Natural killer cell (primary cell): Measurements from ENCODE around the gene SFXN2. TPM values are rescaled to one million over a fixed set of nuclear protein-coding genes. Genes with fewer than 3 reads are reported as not detected.
A peak's percentile ranks its signal among the peaks of the same experiment; 100 is the strongest.
"Not testable (repeated sequence)": the region's sequence is repeated elsewhere in the genome, so short reads cannot be mapped to it uniquely, and the experiment has no call there.

Experiments
- ATAC-seq, 3 donors: fragments of 150-1000 bp in 2 of 3; fragments of 200-7000 bp in 1 of 3; cut with Tn5 transposase; 1 replicate in 1 of 3; 2 replicates in 2 of 3; pipeline ENCODE4 v1.10.0; 2021; ENCODE audit warnings: mild to moderate bottlenecking in 2 of 3, moderate library complexity in 2 of 3
- DNase-seq, 2 donors: peaks; one replicate each; pipeline versions ENCODE4 v3.0.0 to v3.0.0-alpha.2; 2013 to 2021; ENCODE audit warnings: mixed read lengths in 1 of 2
- H3K27ac ChIP-seq: one replicate; pipeline ENCODE4 v1.5.1; 2013; ENCODE audit warnings: mild to moderate bottlenecking, low read length
- H3K27me3 ChIP-seq: one replicate; pipeline ENCODE4 v1.6.1; 2013; ENCODE audit warnings: low read length; ENCODE audit not compliant: control insufficient read depth, insufficient read depth
- H3K36me3 ChIP-seq: one replicate; pipeline ENCODE4 v1.6.1; 2013; ENCODE audit warnings: low read length; ENCODE audit not compliant: control insufficient read depth, insufficient read depth
- H3K4me1 ChIP-seq: one replicate; pipeline ENCODE4 v1.6.1; 2013; ENCODE audit warnings: low read length; ENCODE audit not compliant: control insufficient read depth, insufficient read depth
- H3K4me3 ChIP-seq: one replicate; pipeline ENCODE4 v1.5.1; 2013; ENCODE audit warnings: low read length
- H3K9me3 ChIP-seq: one replicate; pipeline ENCODE4 v1.6.1; 2013; ENCODE audit warnings: low read length; ENCODE audit not compliant: control insufficient read depth, insufficient read depth
- H3K27ac Mint-ChIP-seq, 2 donors: one replicate each; pipeline ENCODE4 v1.8.0; 2022; ENCODE audit warnings: mild to moderate bottlenecking in 2 of 2, mixed read lengths in 2 of 2, moderate library complexity in 1 of 2
- H3K27me3 Mint-ChIP-seq, 2 donors: one replicate each; pipeline ENCODE4 v1.8.0; 2022; ENCODE audit warnings: low read depth in 2 of 2, mixed read lengths in 2 of 2
- H3K36me3 Mint-ChIP-seq: one replicate; pipeline ENCODE4 v1.8.0; 2022; ENCODE audit warnings: mixed read lengths
- H3K4me1 Mint-ChIP-seq, 2 donors: one replicate each; pipeline ENCODE4 v1.8.0; 2022; ENCODE audit warnings: mixed read lengths in 2 of 2
- H3K4me3 Mint-ChIP-seq: one replicate; pipeline ENCODE4 v1.8.0; 2022; ENCODE audit warnings: mild to moderate bottlenecking, moderate library complexity, mixed read lengths
- H3K9me3 Mint-ChIP-seq, 2 donors: one replicate each; pipeline ENCODE4 v1.8.0; 2022; ENCODE audit warnings: mixed read lengths in 2 of 2
- WGBS: methylation state at CpG from one replicate; pipeline ENCODE4 v1.1.7; 2013; ENCODE audit warnings: missing lambda C conversion rate; ENCODE audit not compliant: insufficient coverage; 5-methylcytosine and 5-hydroxymethylcytosine counted together
- intact Hi-C: fragments of 100-400 bp; cut with micrococcal nuclease; formaldehyde crosslinking; loops from one replicate; pipeline ENCODE4 v1.14.2; 2022
- total RNA-seq, 4 donors: library from RNA; stranded (reverse); fragments of 120-200 nt in 1 of 4; gene quantifications; one replicate each; pipeline versions ENCODE4 v1.2.3 to v1.2.4, GENCODE V29; 2013 to 2022
- TF ChIP-seq, protein P1 (sequence below): fragments of 200-600 bp; IDR thresholded peaks from one replicate; pipeline ENCODE4 v1.8.0; 2022; ENCODE audit warnings: antibody characterized with exemption

SFXN2 gene
- total RNA-seq, 3 donors from 2014 or later (not counting 1 experiment from before 2014, with no cell fraction given), result 4.8 to 8.0 (median 5.1) TPM

DNA sequence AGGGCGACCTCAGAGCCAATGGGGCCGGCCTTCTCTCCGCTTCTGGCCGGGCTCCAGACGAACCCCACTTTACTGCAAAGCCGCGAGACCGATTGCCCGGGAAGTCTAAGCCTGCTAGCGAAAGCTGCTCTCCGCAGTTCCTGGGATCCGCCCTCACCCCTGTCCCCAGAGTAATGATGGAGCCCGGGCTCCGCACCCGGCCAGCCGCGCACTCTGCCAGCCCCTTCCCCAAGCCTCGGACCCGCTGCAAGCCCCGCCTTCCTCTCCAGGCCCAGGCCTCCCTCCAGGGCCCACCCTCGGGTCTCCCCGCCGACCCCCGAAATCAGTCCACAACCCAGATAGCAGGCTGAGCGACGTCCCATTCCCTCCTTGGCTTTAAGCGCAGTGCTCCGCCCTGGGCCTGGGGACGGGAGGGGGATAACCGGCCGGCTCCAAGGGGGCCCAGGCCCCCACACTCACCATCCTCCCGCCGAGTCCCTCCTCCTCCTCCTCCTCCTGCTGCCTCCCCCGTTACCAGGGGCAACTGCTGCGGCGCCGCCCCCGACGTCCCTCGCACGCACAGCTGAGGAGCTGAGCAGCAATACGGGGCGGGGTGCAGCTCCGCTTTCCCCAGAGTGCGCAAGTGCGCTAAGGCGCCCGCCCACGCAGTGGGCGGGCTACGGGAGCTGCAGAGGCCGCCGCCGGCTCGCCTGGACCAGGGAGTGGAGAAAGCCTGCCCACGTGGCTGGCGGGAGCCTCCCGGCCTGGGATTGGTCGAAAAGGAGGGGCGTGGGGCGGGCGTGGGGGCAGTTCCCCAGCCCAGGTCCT, 419 bp upstream of the SFXN2 start, which contains the start of gene ARL3:
ARL3 (minus strand) TSS at position 584 of the 807 bp plus-strand sequence; CDS start at position 462, 122 bp downstream.
- peaks cover 17 to 34% of the 10 kb centered on the region in 2 donors for H3K4me1 Mint-ChIP-seq
- 0% methylated on average over 62 of the region's 62 CpGs for WGBS
- ATAC-seq (peak; percentile 92 to 98 (median 94)), DNase-seq (peak; percentile 82 to 97)
- Histone ChIP-seq H3K9me3 (no peaks in the 10 kb centered on the region), H3K27me3 (no peaks in the 10 kb centered on the region), H3K27ac (peak within 1 kb of the TSS; percentile 89), H3K4me1 (peaks cover 15% of the 10 kb centered on the region), H3K4me3 (peak within 1 kb of the TSS; percentile 99), H3K36me3 (peaks cover 4% of the 10 kb centered on the region)
- H3K27ac Mint-ChIP-seq, result peak within 1 kb of the TSS; percentile 79 to 96
- H3K9me3 Mint-ChIP-seq, result no peaks in the 10 kb centered on the region
- no peaks in the 10 kb centered on the region for H3K27me3 Mint-ChIP-seq
- intact Hi-C loops, result loop anchor here (1.0 to 5.0 kb wide), 4 partner anchors 29 to 212 kb away; partner anchors contain the start of genes ACTR1A, SUFU and WBP1L
- TF ChIP-seq, protein P1, sequence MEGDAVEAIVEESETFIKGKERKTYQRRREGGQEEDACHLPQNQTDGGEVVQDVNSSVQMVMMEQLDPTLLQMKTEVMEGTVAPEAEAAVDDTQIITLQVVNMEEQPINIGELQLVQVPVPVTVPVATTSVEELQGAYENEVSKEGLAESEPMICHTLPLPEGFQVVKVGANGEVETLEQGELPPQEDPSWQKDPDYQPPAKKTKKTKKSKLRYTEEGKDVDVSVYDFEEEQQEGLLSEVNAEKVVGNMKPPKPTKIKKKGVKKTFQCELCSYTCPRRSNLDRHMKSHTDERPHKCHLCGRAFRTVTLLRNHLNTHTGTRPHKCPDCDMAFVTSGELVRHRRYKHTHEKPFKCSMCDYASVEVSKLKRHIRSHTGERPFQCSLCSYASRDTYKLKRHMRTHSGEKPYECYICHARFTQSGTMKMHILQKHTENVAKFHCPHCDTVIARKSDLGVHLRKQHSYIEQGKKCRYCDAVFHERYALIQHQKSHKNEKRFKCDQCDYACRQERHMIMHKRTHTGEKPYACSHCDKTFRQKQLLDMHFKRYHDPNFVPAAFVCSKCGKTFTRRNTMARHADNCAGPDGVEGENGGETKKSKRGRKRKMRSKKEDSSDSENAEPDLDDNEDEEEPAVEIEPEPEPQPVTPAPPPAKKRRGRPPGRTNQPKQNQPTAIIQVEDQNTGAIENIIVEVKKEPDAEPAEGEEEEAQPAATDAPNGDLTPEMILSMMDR, result peak; percentile 67
- H3K36me3 Mint-ChIP-seq, result no peaks in the 10 kb centered on the region
- H3K4me3 Mint-ChIP-seq, result peak within 1 kb of the TSS; percentile 82

GRCh38 chr10:102715880-102716279, 1.4 kb downstream of the SFXN2 start:
- ATAC-seq (no peak), DNase-seq (no peak)
- TF ChIP-seq, protein P1, result no peak
- Histone ChIP-seq H3K36me3 (peaks cover 4% of the 10 kb centered on the region), H3K4me3 (no peak overlapping the region), H3K9me3 (no peaks in the 10 kb centered on the region), H3K27ac (no peak overlapping the region), H3K27me3 (no peaks in the 10 kb centered on the region), H3K4me1 (peaks cover 15% of the 10 kb centered on the region)
- Mint-ChIP-seq H3K4me1 (peaks cover 17 to 31% of the 10 kb centered on the region in 2 donors), H3K4me3 (peak overlapping the region; percentile 49), H3K36me3 (no peaks in the 10 kb centered on the region), H3K27ac (no peak overlapping the region), H3K9me3 (no peaks in the 10 kb centered on the region), H3K27me3 (no peaks in the 10 kb centered on the region)
- intact Hi-C loops, result no loop called here
- 80% methylated on average over 1 of the region's 1 CpG for WGBS

DNA sequence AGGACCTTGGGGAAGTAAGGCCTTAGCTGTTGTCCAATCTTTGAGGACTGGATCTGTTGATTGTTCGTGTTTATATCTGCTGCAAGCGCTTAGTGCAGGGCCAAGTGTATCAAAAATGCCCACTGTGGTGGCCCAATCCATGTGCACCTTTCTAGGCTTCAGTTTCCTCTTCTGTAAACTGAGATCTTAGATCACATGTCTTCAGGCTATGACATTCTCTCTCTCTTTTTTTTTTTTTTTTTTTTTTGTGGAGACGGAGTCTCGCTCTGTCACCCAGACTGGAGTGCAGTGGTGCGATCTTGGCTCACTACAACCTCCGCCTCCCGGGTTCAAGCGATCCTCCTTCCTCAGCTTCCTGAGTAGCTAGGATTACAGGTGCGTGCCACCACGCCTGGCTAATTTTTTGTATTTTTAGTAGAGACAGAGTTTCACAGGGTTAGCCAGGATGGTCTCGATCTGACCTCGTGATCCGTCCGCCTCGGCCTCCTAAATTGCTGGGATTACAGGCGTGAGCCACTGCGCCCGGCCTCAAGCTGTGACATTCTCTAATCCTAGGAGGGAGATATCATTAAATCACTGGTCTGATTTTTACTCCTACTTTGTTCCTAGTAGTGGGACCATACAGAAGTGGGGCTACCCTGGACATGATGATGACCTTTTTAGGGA, 2.6 kb downstream of the SFXN2 start:
- Mint-ChIP-seq H3K4me1 (peaks cover 17 to 31% of the 10 kb centered on the region in 2 donors), H3K4me3 (peak overlapping the region; percentile 49)
- H3K36me3 ChIP-seq, ATAC-seq, H3K27me3 ChIP-seq, H3K27ac ChIP-seq, H3K9me3 Mint-ChIP-seq, H3K27ac Mint-ChIP-seq, DNase-seq, H3K9me3 ChIP-seq, H3K36me3 Mint-ChIP-seq, H3K4me3 ChIP-seq, intact Hi-C loops, H3K27me3 Mint-ChIP-seq: not testable (repeated sequence)
- H3K4me1 ChIP-seq, result peaks cover 15% of the 10 kb centered on the region
- 96% methylated on average over 18 of the region's 18 CpGs for WGBS

GRCh38 chr10:102718220-102718619, 3.8 kb downstream of the SFXN2 start:
- ATAC-seq, result no peak

More at GRCh38 chr10:102718220-102718619, 3.8 kb downstream of the SFXN2 start:
- WGBS, result 69% methylated on average over 3 of the region's 3 CpGs
- TF ChIP-seq, protein P1, result no peak
- no peaks in the 10 kb centered on the region for H3K27me3 ChIP-seq
- no peak overlapping the region for H3K4me3 Mint-ChIP-seq
- no peaks in the 10 kb centered on the region for H3K27me3 Mint-ChIP-seq
- no peaks in the 10 kb centered on the region for H3K36me3 Mint-ChIP-seq
- H3K9me3 Mint-ChIP-seq, result no peaks in the 10 kb centered on the region
- H3K36me3 ChIP-seq, result peaks cover 4% of the 10 kb centered on the region
- intact Hi-C loops, result no loop called here
- H3K4me1 Mint-ChIP-seq, result peaks cover 10 to 24% of the 10 kb centered on the region in 2 donors
- peaks cover 14% of the 10 kb centered on the region for H3K4me1 ChIP-seq
- no peak for DNase-seq
- no peak overlapping the region for H3K27ac Mint-ChIP-seq
- H3K4me3 ChIP-seq, result no peak overlapping the region
- no peak overlapping the region for H3K27ac ChIP-seq
- no peaks in the 10 kb centered on the region for H3K9me3 ChIP-seq
